MM.1S (cell line): ENCODE results near the gene RPS6KA2.

Experiments
- CTCF ChIP-seq: fragments of 300-600 bp; sonication (generic); IDR thresholded peaks from 2 replicates; pipeline ENCODE4 v1.5.1; 2016; ENCODE audit warnings: antibody characterized with exemption, low read length, mixed read lengths
- EZH2 ChIP-seq: fragments of 300-600 bp; sonication (generic); optimal IDR thresholded peaks from 2 replicates; pipeline ENCODE3; 2017; ENCODE audit warnings: low read depth, mild to moderate bottlenecking, antibody characterized with exemption, low read length, mixed read lengths

- TF ChIP-seq CTCF (no peak), EZH2 (no peak)
These were observed 229.2 kb downstream of the RPS6KA2 start for GRCh38 chr6:166397849-166398248.
